A172 (cell line): ENCODE results near the gene ZNF302. TPM values are rescaled to one million over a fixed set of nuclear protein-coding genes. Genes with fewer than 3 reads are reported as not detected.
"Not testable (repeated sequence)": the region's sequence is repeated elsewhere in the genome, so short reads cannot be mapped to it uniquely, and the experiment has no call there.

Experiments used
- DNase-seq: peaks from one replicate; pipeline ENCODE4 v3.0.0-alpha.2; 2015; ENCODE audit warnings: low spot score
- total RNA-seq: library from RNA; depleted of rRNA; stranded (reverse); fragments of >200 nt; shearing (Covaris generic); gene quantifications from 2 replicates; pipeline ENCODE4 v1.2.3, GENCODE V29; 2014; rRNA removed

The ZNF302 gene
- total RNA-seq, result 0.77 and 2.5 TPM in 2 replicates

- peak; percentile 41 for DNase-seq
These were observed at the start of gene ZNF302 for GRCh38 chr19:34677386-34678084. Gene ZNF302 (plus strand): TSS chr19:34677678. CDS start chr19:34678805, 1,127 bp downstream.

GRCh38 chr19:34633802-34634201, 43.7 kb upstream of the ZNF302 start:
- no peak for DNase-seq

DNA sequence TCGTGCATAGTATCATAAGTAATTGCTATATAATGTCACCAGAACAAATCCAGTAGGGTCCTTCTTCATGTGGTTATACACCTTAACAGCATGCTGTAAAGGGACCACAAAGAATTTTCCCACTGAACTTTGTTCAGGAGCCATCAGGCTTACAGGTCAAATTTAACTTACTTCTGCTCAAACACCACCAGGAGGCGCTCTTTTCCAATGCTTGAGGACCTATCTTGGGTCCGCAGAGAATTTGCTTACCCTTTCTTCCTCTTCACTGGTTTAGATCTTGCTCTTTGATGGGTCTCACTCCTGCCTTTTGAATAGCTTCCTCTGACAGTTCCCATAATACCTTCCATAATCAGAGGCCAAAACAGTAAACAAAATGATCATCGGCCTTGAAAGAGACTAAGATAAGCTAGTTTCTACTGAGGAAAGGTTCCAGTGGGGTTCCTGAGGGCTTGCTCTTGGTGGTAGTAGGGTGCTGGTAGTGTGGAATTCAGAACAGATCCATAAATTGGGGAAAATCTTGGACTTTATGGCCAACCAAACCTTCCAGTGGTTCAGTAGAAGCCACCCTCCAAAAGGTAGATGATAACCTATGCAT, 37.9 kb upstream of the ZNF302 start:
- DNase-seq, result peak; percentile 27

- DNase-seq, result no peak
These were observed 35.2 kb upstream of the ZNF302 start for GRCh38 chr19:34642241-34642640.

DNA sequence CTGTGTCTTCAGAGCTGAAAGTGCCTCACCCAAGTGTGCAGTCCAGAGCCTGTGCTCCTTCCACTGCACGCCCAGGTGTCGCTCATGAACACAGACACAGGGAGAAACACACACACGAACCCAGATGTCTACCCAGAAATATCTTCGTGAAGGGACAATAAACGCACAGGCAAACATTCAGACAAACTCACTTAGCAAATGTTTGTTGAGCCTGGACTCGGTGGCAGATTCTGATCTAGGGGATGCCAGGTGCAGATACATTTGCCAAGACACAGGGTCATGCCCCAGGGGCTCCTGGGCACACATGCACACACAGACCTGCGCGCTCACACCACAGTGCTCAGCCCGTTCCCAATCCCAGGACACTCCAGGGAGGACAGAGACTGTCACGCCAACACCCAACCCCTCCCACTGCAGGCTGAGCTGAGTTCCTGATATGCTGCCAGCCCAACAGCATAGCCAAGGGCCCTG, 32.5 kb upstream of the ZNF302 start:
- no peak for DNase-seq

DNA sequence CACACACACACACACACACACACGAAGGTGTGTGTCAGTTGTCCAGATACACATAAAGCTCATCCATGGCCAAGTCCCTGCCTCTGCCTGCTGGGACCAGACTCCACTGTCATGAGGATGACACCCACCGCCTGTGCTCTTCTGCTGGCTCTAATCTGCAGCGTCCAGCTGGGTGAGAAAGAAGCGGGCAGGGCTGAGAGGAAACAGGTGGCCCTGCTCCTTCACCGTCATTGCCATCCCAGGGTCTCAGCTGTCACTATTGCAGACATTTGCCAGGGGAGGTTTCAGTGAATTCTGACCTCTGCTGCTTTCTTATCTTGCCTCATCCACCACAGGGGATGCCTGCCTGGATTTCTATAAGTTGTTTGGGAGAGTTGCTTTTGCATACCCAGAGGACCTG, 31.9 kb upstream of the ZNF302 start:
- no peak for DNase-seq

GRCh38 chr19:34649886-34650543, 27.5 kb upstream of the ZNF302 start:
- DNase-seq, result no peak

- no peak for DNase-seq
These were observed 25.7 kb upstream of the ZNF302 start for GRCh38 chr19:34651747-34652146.

DNA sequence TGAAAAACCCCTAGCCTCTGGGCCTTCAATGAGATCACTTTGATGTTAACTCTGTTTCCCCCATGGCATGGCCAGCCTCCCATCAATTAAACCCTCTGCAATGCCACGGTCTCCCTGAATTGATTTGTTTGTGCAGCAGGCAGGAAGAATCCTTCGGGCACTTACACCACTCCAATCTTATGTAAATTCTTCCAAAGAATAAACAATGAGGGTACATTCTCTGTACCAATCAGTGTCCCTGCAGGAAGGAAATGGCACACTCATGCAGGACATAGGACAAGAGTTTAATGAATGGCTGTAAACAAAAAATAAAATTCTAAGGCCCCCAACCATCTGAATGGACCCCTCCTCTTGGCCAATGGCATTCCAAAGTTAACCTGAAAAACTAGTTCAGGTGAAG, 22.7 kb upstream of the ZNF302 start:
- no peak for DNase-seq

- DNase-seq, result no peak
These were observed 21.8 kb upstream of the ZNF302 start for GRCh38 chr19:34655651-34656050.

DNA sequence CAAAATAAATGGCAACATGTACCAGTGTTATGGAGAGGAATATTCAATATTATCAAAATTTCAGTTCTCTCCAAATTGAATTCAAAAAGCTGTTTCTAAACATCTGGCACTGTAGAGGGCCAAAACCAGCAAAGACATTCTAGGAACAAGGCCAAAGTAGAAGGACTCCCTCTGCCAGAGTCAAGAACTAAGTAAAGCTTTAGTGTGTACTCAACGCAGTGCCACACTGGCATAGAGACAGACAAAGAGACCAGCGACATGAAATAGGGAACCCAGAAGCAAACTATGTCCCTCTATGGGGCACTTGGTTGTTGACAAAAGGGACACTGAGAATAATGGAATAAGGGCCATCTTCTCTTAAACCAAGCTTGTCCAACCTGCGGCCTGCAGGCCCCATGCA, 16.1 kb upstream of the ZNF302 start:
- DNase-seq, result no peak

DNA sequence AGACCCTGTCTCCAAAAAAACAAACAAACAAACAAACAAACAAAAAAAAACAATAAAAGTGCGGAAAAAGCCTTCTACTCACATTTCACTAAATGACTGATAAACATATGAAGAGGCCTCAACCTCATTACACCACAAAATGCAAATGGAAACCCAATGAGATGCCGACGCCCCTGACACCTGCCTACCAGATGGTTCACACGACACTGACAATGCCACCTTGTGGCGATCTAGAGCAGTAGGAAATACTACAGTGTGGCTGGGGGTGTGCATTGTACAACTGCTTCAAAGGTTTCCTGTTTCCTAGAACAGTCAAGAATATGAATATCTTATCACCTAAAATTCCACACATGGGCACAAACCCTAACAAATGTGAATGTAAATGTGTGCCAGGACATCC, 14.6 kb upstream of the ZNF302 start:
- DNase-seq, result peak; percentile 59

- no peak for DNase-seq
These were observed 13.3 kb upstream of the ZNF302 start for GRCh38 chr19:34664168-34664567.

DNA sequence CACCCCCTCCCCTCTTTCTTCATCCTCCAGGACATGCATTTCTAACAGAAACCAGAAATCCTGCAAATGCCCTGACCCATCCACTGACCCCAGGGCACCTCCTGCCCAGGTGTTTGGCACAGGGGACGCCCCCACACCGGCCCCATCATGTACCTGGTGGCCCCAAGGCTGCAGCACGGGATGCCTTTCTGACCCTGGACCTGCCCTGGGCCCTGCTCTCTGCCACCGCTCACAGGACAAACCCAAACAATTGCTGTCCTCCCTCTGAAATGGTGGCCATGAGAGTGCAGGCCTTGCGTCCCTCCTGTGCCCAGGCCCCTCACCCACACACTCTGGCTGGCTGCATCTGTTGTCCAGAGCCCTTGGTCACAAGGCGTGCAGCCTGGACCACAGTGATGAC, 12.6 kb upstream of the ZNF302 start:
- DNase-seq, result no peak

DNA sequence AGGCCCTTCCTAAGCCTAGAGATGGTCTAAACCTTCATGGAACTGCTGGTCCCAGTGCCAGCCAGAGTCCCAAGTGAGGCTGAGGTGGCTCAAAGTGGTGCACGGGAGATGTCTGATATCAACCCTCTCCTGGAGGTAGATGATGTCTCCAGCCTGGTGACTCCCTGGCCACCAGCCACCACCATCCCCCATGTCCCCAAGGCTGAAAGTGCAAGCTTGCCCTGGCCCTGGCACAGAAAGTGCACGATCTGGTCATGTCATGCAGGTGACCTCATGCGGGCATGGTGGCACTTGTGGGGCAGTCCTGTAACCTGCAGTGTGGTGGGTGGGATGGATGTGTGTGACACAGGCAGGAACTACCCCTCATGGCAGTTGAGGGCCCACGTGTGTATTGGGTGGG, 12.2 kb upstream of the ZNF302 start:
- not testable (repeated sequence) for DNase-seq

- no peak for DNase-seq
These were observed 11.1 kb upstream of the ZNF302 start for GRCh38 chr19:34666200-34666957.

GRCh38 chr19:34666958-34667265, 10.6 kb upstream of the ZNF302 start:
- no peak for DNase-seq

DNA sequence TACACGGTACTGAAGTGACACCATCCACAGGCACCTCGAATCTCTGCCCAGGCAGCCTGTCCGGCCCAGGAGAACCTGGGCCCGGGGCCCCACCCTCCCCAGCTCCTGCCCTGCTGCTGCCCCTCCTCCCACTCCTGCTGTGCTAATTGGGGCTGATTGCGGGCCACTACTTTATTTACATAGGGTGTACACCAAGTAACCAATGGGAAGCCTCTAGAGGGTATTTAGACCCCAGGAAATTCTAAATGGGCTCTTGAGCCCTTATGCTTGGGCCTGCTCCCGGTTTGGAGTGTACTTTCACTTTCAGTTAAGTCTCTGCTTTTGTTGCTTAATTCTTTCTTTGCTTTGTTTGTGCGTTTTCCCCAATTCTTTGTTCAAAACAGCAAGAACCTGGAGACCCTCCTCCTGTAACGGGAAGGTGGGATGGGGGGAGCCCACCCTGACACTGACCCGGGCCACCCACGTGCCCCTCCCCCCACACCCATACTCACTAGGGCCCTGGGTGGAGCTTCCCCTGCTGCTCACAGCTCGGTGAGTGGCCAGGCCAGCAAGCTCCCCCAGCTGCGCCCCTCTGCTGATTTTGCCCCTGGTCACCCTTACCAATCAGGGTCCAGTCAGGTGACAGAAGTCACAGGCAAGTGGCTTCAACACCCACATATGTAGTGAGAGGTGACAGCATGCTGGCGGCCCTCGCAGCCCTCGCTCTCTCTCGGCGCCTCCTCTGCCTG, 10.0 kb upstream of the ZNF302 start:
- no peak for DNase-seq

GRCh38 chr19:34668077-34668689, 9.3 kb upstream of the ZNF302 start:
- not testable (repeated sequence) for DNase-seq

GRCh38 chr19:34668690-34669089, 8.8 kb upstream of the ZNF302 start:
- not testable (repeated sequence) for DNase-seq

GRCh38 chr19:34669305-34669704, 8.2 kb upstream of the ZNF302 start:
- no peak for DNase-seq
